MG63 (cell line): ENCODE measurements around the gene NCOR1. TPM values are rescaled to one million over a fixed set of nuclear protein-coding genes. Genes with fewer than 3 reads are reported as not detected.
"Not testable (repeated sequence)": the region's sequence is repeated elsewhere in the genome, so short reads cannot be mapped to it uniquely, and the experiment has no call there.

ENCODE experiments used
- DNase-seq: peaks from one replicate; pipeline ENCODE4 v3.0.0-alpha.2; 2020
- H3K27me3 ChIP-seq: fragments of 250-450 bp; sonication (Bioruptor Pico); 2 replicates; pipeline ENCODE4 v1.5.1; 2020; ENCODE audit warnings: mild to moderate bottlenecking, moderate library complexity
- H3K36me3 ChIP-seq: fragments of 250-450 bp; sonication (Bioruptor Pico); 2 replicates; pipeline ENCODE4 v1.5.1; 2020; ENCODE audit warnings: mild to moderate bottlenecking, moderate library complexity
- H3K4me3 ChIP-seq: fragments of 250-450 bp; sonication (Bioruptor Pico); 2 replicates; pipeline ENCODE4 v1.5.1; 2020; ENCODE audit warnings: mild to moderate bottlenecking, moderate library complexity
- H3K9me3 ChIP-seq: fragments of 250-450 bp; sonication (Bioruptor Pico); 2 replicates; pipeline ENCODE4 v1.5.1; 2020; ENCODE audit warnings: mild to moderate bottlenecking, moderate library complexity
- total RNA-seq: library from RNA; depleted of rRNA; stranded (reverse); fragments of >200 nt; shearing (Covaris generic); gene quantifications from 2 replicates; pipeline ENCODE4 v1.2.3, GENCODE V29; 2014; ENCODE audit warnings: low replicate concordance; rRNA removed

The NCOR1 gene
- total RNA-seq, result 19.8 and 41.6 TPM in 2 replicates

- Histone ChIP-seq H3K4me3 (peak within 1 kb of the TSS; percentile 81), H3K36me3 (peaks cover 2% of the 10 kb centered on the region; the same call in 1 of the 2 replicates), H3K9me3 (no peaks in the 10 kb centered on the region), H3K27me3 (no peaks in the 10 kb centered on the region)
- peak; percentile 92 for DNase-seq
These were observed at the start of gene NCOR1 for GRCh38 chr17:16215273-16215964. Gene NCOR1 (minus strand): TSS chr17:16215534. CDS start chr17:16194569, 20,965 bp downstream.

- no peak for DNase-seq
- Histone ChIP-seq H3K4me3 (no peak overlapping the region), H3K9me3 (no peaks in the 10 kb centered on the region), H3K27me3 (no peaks in the 10 kb centered on the region), H3K36me3 (no peaks in the 10 kb centered on the region)
These were observed 46.9 kb upstream of the NCOR1 start for GRCh38 chr17:16262201-16262600.

GRCh38 chr17:16261049-16261448 is 45.7 kb upstream of the NCOR1 start:
- H3K27me3 ChIP-seq, result no peaks in the 10 kb centered on the region
- DNase-seq, result no peak
- H3K36me3 ChIP-seq, result no peaks in the 10 kb centered on the region
- H3K9me3 ChIP-seq, result no peaks in the 10 kb centered on the region
- H3K4me3 ChIP-seq, result no peak overlapping the region

GRCh38 chr17:16259926-16260325 is 44.6 kb upstream of the NCOR1 start:
- no peaks in the 10 kb centered on the region for H3K36me3 ChIP-seq
- no peak for DNase-seq
- H3K4me3 ChIP-seq, result no peak overlapping the region
- no peaks in the 10 kb centered on the region for H3K27me3 ChIP-seq
- no peaks in the 10 kb centered on the region for H3K9me3 ChIP-seq

GRCh38 chr17:16258901-16259300 is 43.6 kb upstream of the NCOR1 start:
- Histone ChIP-seq H3K4me3 (no peak overlapping the region), H3K9me3 (no peaks in the 10 kb centered on the region), H3K27me3 (no peaks in the 10 kb centered on the region), H3K36me3 (no peaks in the 10 kb centered on the region)
- DNase-seq, result no peak

DNA sequence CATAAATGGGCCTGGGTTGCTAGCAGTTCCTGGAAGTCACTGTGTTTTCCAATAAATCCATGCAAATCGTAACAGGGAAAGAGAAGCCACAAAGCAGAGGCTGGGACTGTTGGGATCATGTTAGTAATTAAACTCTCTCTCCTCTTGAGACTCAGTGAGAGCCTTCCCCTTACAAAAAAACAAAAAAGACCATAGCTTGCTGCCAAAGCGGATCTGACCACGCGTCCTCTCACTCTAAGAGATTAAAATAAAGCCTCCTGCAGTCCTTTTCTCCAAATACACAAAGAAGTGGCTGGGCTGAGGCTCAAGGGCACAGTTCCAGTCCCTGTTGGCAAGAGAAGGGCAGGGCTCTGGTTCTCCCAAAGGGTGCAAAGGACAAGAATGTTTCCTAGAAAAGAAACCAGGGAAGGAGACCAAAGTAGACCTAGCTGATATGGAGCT is 40.2 kb upstream of the NCOR1 start:
- Histone ChIP-seq H3K9me3 (no peaks in the 10 kb centered on the region), H3K4me3 (no peak overlapping the region), H3K27me3 (no peaks in the 10 kb centered on the region), H3K36me3 (no peaks in the 10 kb centered on the region)
- peak; percentile 74 for DNase-seq

DNA sequence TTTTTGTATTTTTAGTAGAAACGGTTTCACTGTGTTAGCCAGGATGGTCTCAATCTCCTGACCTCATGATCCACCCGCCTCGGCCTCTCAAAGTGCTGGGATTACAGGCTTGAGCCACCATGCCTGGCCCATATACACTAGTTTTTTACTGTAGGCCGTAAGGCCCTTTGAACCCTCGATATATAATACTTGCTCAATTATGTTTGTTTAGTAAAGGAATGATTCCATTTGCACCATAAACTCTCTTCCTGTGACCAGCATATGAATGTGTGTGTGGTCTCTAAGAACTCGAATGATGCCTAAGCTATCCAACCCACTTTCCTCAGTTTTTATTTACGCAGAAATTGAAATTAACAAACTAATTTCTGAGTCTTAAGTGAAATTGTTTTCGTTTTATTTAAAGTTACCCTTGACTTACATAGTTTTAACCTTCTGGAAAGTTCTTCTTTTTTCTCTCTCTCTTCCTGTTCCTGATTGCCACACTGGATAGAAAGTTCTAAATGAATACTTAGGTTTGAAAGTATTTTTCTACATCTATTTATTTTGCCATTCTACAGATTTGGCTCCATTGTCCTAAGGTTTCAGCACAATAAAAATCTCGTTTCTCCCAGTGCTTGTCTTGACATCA is 39.6 kb upstream of the NCOR1 start:
- Histone ChIP-seq H3K4me3 (no peak overlapping the region), H3K36me3 (no peaks in the 10 kb centered on the region), H3K9me3 (no peaks in the 10 kb centered on the region), H3K27me3 (no peaks in the 10 kb centered on the region)
- DNase-seq, result no peak

DNA sequence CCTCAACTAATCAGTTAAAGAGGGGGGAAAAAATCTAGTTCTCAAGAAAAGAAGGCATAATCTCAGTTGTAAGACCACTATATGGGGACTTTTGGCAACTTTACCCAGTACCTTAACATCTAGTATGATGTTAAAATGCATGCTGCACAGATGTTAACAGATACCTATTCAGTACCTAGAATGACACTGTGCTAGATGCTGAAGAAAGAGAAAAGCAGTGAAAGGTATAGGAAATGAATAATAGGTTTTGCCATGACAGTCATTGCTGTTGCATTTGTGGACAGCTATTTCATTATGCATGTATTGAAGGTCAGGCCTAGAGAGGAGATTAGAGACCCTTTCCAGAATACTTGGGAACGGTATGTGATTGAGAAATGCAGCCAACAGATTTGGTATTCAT is 36.2 kb upstream of the NCOR1 start:
- no peaks in the 10 kb centered on the region for H3K36me3 ChIP-seq
- no peak overlapping the region for H3K4me3 ChIP-seq
- H3K9me3 ChIP-seq, result no peaks in the 10 kb centered on the region
- no peaks in the 10 kb centered on the region for H3K27me3 ChIP-seq
- DNase-seq, result no peak

DNA sequence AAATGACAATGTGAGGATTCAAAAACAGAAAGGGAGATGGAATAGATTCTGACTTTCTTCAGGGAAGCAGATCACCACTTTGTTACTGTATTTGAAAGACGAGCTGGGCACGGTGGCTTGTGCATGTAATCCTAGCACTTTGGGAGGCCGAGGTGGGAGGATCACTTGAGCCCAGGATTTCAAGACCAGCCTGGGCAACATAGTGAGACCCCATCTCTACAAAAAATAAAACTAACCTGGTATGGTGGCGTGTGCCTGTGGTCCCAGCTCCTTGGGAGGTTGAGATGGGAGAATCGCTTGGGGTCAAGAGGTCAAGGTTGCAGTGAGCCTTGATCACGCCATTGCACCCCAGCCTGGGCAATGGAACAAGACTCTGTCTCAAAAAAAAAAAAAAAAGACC is 35.7 kb upstream of the NCOR1 start:
- no peak for DNase-seq
- H3K36me3 ChIP-seq, result no peaks in the 10 kb centered on the region
- no peak overlapping the region for H3K4me3 ChIP-seq
- no peaks in the 10 kb centered on the region for H3K9me3 ChIP-seq
- H3K27me3 ChIP-seq, result no peaks in the 10 kb centered on the region

GRCh38 chr17:16250635-16251034 is 35.3 kb upstream of the NCOR1 start:
- no peaks in the 10 kb centered on the region for H3K36me3 ChIP-seq
- H3K27me3 ChIP-seq, result no peaks in the 10 kb centered on the region
- H3K9me3 ChIP-seq, result no peaks in the 10 kb centered on the region
- no peak for DNase-seq
- H3K4me3 ChIP-seq, result no peak overlapping the region

DNA sequence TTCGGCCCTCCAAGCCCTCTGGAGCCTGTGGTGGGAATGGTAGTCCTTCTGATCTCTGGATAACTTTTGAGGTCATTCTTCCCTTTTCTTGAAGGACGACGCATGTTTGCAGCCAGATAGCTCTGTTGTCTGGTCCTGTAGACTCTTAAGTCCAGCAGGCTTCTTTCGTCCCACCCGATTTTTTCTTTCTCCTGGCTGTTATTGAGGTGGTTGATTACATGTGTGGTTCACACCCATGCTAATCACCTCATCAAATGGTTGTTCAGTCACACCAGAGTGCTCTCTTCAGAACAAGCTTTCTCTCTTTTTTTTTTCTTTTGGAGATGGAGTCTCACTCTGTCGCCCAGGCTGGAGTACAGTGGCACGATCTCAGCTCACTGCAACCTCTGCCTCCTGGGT is 32.3 kb upstream of the NCOR1 start:
- H3K27me3 ChIP-seq, result no peaks in the 10 kb centered on the region
- no peaks in the 10 kb centered on the region for H3K9me3 ChIP-seq
- H3K4me3 ChIP-seq, result no peak overlapping the region

GRCh38 chr17:16243801-16244567 is 28.6 kb upstream of the NCOR1 start:
- Histone ChIP-seq H3K4me3 (no peak overlapping the region), H3K36me3 (no peaks in the 10 kb centered on the region), H3K9me3 (no peaks in the 10 kb centered on the region), H3K27me3 (no peaks in the 10 kb centered on the region)
- DNase-seq, result no peak

More for the DNA sequence above, 32.3 kb upstream of the NCOR1 start:
- no peak for DNase-seq
- H3K36me3 ChIP-seq, result no peaks in the 10 kb centered on the region

DNA sequence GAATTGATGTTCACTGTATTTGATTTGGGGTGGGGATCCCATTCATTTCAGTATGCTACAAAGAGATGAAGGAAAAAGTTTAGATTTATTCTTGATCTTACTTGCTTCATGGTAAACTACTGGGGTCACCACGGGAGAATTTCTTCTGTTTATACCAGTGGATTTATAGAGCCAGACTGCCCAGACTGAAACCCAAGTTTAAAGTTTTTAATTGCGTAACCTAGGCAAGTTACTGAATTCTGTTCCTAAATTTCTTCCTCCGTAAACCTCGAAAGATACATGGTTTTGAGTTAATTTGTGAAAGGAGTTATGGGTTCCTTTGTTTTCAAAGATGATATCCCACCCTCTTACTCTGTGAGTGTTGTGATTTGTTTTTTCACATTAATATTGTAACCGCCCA is 28.1 kb upstream of the NCOR1 start:
- Histone ChIP-seq H3K4me3 (no peak overlapping the region), H3K9me3 (no peaks in the 10 kb centered on the region), H3K27me3 (no peaks in the 10 kb centered on the region), H3K36me3 (no peaks in the 10 kb centered on the region)
- DNase-seq, result no peak

DNA sequence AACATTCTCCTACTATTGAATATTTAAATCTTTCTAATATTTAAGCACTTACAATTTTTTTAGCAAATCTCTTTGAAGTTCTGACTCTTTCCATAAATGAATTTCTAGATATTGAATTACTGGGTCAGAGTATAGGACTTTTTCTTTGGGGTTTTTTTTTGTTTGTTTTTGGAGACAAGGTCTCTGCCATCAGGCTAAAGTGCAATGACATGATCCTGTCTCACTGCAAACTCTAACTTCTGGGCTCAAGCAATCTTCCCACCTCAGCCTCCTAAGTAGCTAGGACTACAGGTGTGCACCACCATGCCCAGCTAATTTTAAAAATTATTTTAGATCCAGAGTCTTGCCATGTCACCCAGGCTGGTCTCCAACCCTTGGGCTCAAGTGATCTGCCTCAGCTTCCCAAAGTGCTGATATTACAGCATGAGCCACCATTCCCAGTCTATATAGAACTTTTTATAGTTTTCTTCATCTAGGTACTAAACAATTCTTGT is 26.6 kb upstream of the NCOR1 start:
- no peak for DNase-seq
- H3K4me3 ChIP-seq, result no peak overlapping the region
- no peaks in the 10 kb centered on the region for H3K9me3 ChIP-seq
- no peaks in the 10 kb centered on the region for H3K36me3 ChIP-seq
- no peaks in the 10 kb centered on the region for H3K27me3 ChIP-seq

DNA sequence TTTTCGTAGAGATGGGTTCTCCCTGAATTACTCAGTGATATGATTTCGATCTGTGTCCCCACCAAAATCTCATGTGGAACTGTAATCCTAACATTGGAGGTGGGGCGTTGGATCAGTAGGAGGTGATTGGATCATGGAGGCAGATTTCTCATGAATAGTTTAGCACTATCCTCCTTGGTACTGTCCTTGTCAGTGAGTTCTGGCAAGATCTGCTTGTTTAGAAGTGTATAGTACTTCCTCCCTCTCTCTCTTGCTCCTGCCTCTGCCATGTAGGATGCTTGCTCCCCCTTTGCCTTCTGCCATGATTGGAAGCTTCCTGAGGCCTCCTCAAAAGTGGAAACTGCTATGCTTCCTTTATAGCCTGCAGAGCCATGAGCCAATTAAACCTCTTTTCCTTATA is 24.6 kb upstream of the NCOR1 start:
- Histone ChIP-seq H3K27me3 (no peaks in the 10 kb centered on the region), H3K36me3 (no peaks in the 10 kb centered on the region), H3K9me3 (no peaks in the 10 kb centered on the region), H3K4me3 (no peak overlapping the region)
- no peak for DNase-seq

- Histone ChIP-seq H3K4me3 (no peak overlapping the region), H3K36me3 (peaks cover 5% of the 10 kb centered on the region), H3K9me3 (no peaks in the 10 kb centered on the region), H3K27me3 (no peaks in the 10 kb centered on the region)
- no peak for DNase-seq
These were observed 17.1 kb upstream of the NCOR1 start for GRCh38 chr17:16232391-16232790.

DNA sequence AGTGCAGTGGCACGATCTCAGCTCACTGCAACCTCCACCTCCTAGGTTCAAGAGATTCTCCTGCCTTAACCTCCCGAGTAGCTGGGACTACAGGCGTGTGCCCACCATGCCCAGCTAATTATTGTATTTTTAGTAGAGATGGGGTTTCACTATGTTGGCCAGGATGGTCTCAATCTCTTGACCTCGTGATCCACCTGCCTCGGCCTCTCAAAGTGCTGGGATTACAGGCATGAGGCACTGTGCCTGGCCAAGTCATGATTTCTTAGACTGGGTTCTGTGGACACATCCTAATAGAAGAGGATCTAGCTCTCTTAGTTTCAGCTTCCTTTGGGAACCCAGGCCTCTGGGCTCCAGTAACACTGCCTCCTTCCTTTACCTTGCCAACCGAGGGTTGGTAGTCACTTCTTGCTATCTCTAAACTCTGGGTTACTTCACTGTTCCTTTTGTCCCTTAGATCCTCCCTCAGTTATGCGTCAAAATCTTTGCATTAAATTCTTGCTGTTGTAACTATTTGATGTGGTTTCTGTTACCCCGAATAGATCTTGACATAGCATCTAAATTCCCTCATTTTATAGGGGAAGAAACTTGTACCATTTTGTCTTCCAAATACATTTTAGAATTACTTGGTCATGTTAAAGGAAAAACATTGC is 14.7 kb upstream of the NCOR1 start:
- H3K4me3 ChIP-seq, H3K36me3 ChIP-seq, H3K9me3 ChIP-seq, H3K27me3 ChIP-seq, DNase-seq: not testable (repeated sequence)
